Measurements from ENCODE around the gene MAEA. TPM values are rescaled to one million over a fixed set of nuclear protein-coding genes. Genes with fewer than 3 reads are reported as not detected.

Gene MAEA
- total RNA-seq, 2 experiments from 2014 or later = 61.5 to 63.2 TPM

DNA sequence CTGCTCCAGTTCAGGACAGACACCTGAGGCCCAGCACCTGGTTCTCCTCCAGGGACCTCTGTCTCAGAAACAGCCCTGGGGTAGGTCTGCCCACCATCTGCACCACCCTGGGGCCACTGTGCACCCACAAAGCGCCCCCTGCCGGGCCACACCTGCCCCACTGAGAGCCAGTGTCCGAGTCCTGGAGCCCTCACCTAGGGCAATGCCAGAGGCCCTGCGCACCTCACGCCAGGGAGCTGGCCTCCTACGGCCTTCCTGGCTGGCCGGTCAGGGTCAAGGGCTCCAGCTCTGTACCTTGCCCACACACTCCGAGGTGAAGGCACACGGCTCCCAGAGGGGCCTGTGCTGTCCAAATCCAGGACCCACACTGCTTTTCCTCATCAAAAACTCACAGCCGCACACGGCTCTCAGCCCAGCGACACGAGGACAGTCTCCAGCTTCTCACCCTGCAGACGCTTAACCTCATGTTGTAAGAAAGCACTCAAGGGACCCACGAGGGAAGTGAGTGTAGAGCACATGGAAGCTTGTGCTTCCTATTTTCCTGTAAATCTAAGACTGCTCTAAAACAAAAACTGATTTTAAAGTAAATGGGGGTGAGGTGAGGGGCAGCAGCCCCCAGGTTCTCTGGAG is 46.1 kb upstream of the MAEA start:
- CTCF ChIA-PET = no interaction called here
- peak overlapping the region; percentile 93 for H3K27ac Mint-ChIP-seq
- POLR2A ChIA-PET = interaction anchor here (1.2 kb wide), 1 partner anchor 103 kb away, joined by 3 read pairs; the partner anchor contains the start of gene UVSSA
- H3K9me3 ChIP-seq (ENCODE audit: control insufficient read depth in 1 of 2, insufficient read depth in 1 of 2, low read length in 2 of 2) = no peaks in the 10 kb centered on the region
- H3K27me3 ChIP-seq (ENCODE audit: control insufficient read depth in 1 of 2, insufficient read depth in 2 of 2, low read length in 2 of 2) = no peaks in the 10 kb centered on the region
- TF ChIP-seq, protein P1, sequence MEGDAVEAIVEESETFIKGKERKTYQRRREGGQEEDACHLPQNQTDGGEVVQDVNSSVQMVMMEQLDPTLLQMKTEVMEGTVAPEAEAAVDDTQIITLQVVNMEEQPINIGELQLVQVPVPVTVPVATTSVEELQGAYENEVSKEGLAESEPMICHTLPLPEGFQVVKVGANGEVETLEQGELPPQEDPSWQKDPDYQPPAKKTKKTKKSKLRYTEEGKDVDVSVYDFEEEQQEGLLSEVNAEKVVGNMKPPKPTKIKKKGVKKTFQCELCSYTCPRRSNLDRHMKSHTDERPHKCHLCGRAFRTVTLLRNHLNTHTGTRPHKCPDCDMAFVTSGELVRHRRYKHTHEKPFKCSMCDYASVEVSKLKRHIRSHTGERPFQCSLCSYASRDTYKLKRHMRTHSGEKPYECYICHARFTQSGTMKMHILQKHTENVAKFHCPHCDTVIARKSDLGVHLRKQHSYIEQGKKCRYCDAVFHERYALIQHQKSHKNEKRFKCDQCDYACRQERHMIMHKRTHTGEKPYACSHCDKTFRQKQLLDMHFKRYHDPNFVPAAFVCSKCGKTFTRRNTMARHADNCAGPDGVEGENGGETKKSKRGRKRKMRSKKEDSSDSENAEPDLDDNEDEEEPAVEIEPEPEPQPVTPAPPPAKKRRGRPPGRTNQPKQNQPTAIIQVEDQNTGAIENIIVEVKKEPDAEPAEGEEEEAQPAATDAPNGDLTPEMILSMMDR (IDR thresholded peaks at IDR 0.05) = no peak
- no peaks in the 10 kb centered on the region for H3K27me3 Mint-ChIP-seq
- peak in 2 of 14 experiments; percentile 28 to 34 for DNase-seq
- peak overlapping the region; percentile 30 for H3K4me3 Mint-ChIP-seq
- H3K4me3 ChIP-seq (ENCODE audit: low read length) = no peak overlapping the region
- H3K4me1 Mint-ChIP-seq (ENCODE audit: low read depth) = peaks cover 46% of the 10 kb centered on the region
- peaks cover 70% of the 10 kb centered on the region for H3K4me1 ChIP-seq (ENCODE audit: insufficient read depth, low read length)
- intact Hi-C loops (cut with DNase I, micrococcal nuclease) = loop anchor here in 1 of 2 experiments (10.0 kb wide), 1 partner anchor 341 kb away; no protein-coding TSS in a partner anchor
- no peak for ATAC-seq (ENCODE audit: poor library complexity)
- H3K27ac ChIP-seq (ENCODE audit: low read depth in 1 of 2, low read length in 2 of 2) = no peak overlapping the region
- H3K9me3 Mint-ChIP-seq = no peaks in the 10 kb centered on the region
- peaks cover 38% of the 10 kb centered on the region for H3K36me3 Mint-ChIP-seq (ENCODE audit: low read depth)
- H3K36me3 ChIP-seq (ENCODE audit: insufficient read depth, low read length) = peaks cover 40% of the 10 kb centered on the region

DNA sequence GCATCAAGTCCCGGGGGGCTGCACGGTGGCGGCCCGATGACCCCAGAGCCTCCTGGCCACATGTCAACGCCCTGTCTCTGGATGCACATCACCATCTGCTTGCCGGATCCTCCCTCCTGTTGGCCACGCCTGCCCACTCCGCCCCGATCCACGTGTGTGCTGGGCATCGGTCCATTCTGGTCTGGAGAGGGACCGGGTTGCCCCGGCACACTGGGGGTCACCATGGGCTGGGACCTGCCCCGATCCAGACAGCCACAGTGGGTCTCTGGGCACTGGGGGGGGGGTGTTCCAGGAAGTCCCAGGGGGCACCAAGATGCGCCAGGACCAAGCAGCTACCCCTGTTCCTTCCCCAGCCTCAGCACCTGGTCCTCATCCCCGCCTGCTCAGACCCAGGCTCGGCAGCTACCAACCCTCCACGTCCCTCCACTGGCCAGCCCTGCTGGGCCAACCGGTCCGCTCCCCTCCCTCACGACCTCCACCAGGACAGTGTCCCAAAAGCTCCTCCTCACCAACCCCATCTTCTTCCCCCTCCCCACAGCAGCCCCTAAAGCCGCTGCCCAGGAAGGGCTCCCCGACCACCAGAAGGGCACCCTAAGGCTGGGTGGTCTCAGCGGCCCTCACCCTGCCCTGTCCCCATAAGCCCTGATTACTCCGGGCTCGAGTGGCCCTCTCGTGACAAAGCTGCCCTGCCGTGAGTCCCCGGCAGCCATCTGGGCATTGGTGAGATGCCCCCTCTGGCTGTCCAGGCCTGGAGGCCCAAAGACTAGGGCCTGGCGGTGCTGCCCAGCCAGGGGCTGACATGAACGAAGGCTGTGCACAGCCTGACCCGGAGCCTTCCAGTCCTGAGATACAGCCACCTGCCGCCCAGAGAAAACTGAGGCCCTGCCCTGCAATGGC is 45.4 kb upstream of the MAEA start:
- ATAC-seq (ENCODE audit: poor library complexity) = no peak
- peaks cover 32% of the 10 kb centered on the region for H3K36me3 Mint-ChIP-seq (ENCODE audit: low read depth)
- Histone ChIP-seq H3K9me3 (ENCODE audit: control insufficient read depth in 1 of 2, insufficient read depth in 1 of 2, low read length in 2 of 2) (no peaks in the 10 kb centered on the region), H3K4me1 (ENCODE audit: insufficient read depth, low read length) (peaks cover 70% of the 10 kb centered on the region), H3K27me3 (ENCODE audit: control insufficient read depth in 1 of 2, insufficient read depth in 2 of 2, low read length in 2 of 2) (no peaks in the 10 kb centered on the region), H3K36me3 (ENCODE audit: insufficient read depth, low read length) (peaks cover 33% of the 10 kb centered on the region), H3K4me3 (ENCODE audit: low read length) (no peak overlapping the region), H3K27ac (ENCODE audit: low read depth in 1 of 2, low read length in 2 of 2) (peak overlapping the region in 1 of 2 donors; percentile 19)
- CTCF ChIA-PET = no interaction called here
- TF ChIP-seq, protein P1 (IDR thresholded peaks at IDR 0.05) = no peak
- no peaks in the 10 kb centered on the region for H3K9me3 Mint-ChIP-seq
- POLR2A ChIA-PET = interaction anchor here (1.2 kb wide), 1 partner anchor 102 kb away, joined by 3 read pairs; the partner anchor contains the start of gene UVSSA
- intact Hi-C loops (cut with DNase I, micrococcal nuclease) = loop anchor here in 1 of 2 experiments (10.0 kb wide), 1 partner anchor 340 kb away; no protein-coding TSS in a partner anchor
- peak overlapping the region; percentile 79 for H3K4me3 Mint-ChIP-seq
- no peaks in the 10 kb centered on the region for H3K27me3 Mint-ChIP-seq
- peak overlapping the region; percentile 93 for H3K27ac Mint-ChIP-seq
- DNase-seq = peak in 2 of 14 experiments; percentile 26 to 31
- peaks cover 46% of the 10 kb centered on the region for H3K4me1 Mint-ChIP-seq (ENCODE audit: low read depth)

DNA sequence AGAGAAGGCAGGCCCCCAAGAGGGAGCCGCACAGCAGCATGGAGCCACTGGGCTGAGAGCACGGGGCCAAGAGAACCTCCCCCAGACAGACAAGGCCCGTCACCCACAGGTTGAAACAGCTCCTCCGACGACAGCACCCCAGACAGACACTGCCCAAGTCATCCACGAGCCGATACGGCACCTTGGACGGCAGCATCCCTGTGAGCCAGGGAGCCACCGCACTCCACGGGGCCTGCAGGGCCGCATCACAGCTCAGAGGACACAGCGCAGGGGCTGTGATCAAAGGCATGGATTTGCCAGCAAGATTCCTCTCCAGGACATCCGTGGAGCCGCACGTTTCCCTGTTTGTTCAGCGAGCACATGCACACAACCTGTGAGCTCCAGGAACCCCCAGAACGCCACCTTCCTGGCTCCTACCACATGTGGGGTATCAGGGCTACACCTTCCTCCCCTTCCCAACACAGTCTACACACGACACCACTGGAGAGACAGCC is 44.7 kb upstream of the MAEA start:
- peaks cover 26% of the 10 kb centered on the region for H3K36me3 ChIP-seq (ENCODE audit: insufficient read depth, low read length)
- no peaks in the 10 kb centered on the region for H3K9me3 Mint-ChIP-seq
- peaks cover 39% of the 10 kb centered on the region for H3K36me3 Mint-ChIP-seq (ENCODE audit: low read depth)
- intact Hi-C loops (cut with DNase I, micrococcal nuclease) = loop anchor here (5.0 to 10.0 kb wide), 5 partner anchors 43 to 477 kb away; partner anchors contain the start of genes TACC3 (in 1 of the 2) and TMEM129 (in 1 of the 2)
- peak overlapping the region; percentile 79 for H3K4me3 Mint-ChIP-seq
- DNase-seq (peak in 2 of 14 experiments; percentile 18 to 29), ATAC-seq (ENCODE audit: poor library complexity) (no peak)
- no peaks in the 10 kb centered on the region for H3K9me3 ChIP-seq (ENCODE audit: control insufficient read depth in 1 of 2, insufficient read depth in 1 of 2, low read length in 2 of 2)
- ChIA-PET CTCF (no interaction called here), POLR2A (interaction anchor here (1.2 kb wide), 1 partner anchor 102 kb away, joined by 3 read pairs; the partner anchor contains the start of gene UVSSA)
- H3K27ac Mint-ChIP-seq = peak overlapping the region; percentile 93
- peak overlapping the region in 1 of 2 donors; percentile 19 for H3K27ac ChIP-seq (ENCODE audit: low read depth in 1 of 2, low read length in 2 of 2)
- peaks cover 75% of the 10 kb centered on the region for H3K4me1 ChIP-seq (ENCODE audit: insufficient read depth, low read length)
- H3K4me1 Mint-ChIP-seq (ENCODE audit: low read depth) = peaks cover 50% of the 10 kb centered on the region
- no peaks in the 10 kb centered on the region for H3K27me3 Mint-ChIP-seq
- H3K27me3 ChIP-seq (ENCODE audit: control insufficient read depth in 1 of 2, insufficient read depth in 2 of 2, low read length in 2 of 2) = no peaks in the 10 kb centered on the region
- H3K4me3 ChIP-seq (ENCODE audit: low read length) = no peak overlapping the region
- TF ChIP-seq, protein P1 (IDR thresholded peaks at IDR 0.05) = no peak
